HepG2 (cell line): ENCODE data around the gene SMLR1. TPM values are rescaled to one million over a fixed set of nuclear protein-coding genes. Genes with fewer than 3 reads are reported as not detected.
A peak's percentile ranks its signal among the peaks of the same experiment; 100 is the strongest.

Experiments
- DPF2 ChIP-seq: sonication (generic); formaldehyde crosslinking; IDR thresholded peaks from 2 replicates; pipeline ENCODE4 v1.4.0; 2020; ENCODE audit warnings: mild to moderate bottlenecking, low read depth, missing genetic modification reagents, borderline replicate concordance
- GFI1 ChIP-seq: sonication (generic); formaldehyde crosslinking; IDR thresholded peaks from 2 replicates; pipeline ENCODE4 v1.5.0; 2020; ENCODE audit warnings: missing genetic modification reagents, mild to moderate bottlenecking, borderline replicate concordance
- GLI4 ChIP-seq: sonication (generic); formaldehyde crosslinking; IDR thresholded peaks from 2 replicates; pipeline ENCODE4 v1.5.1; 2020; ENCODE audit warnings: missing genetic modification reagents, mild to moderate bottlenecking, moderate library complexity, borderline replicate concordance
- HNF4A ChIP-seq: sonication (generic); formaldehyde crosslinking; IDR thresholded peaks from 2 replicates; pipeline ENCODE4 v1.4.0; 2020; ENCODE audit warnings: missing genetic modification reagents
- KDM4B ChIP-seq: sonication (generic); formaldehyde crosslinking; IDR thresholded peaks from 2 replicates; pipeline ENCODE4 v1.4.0; 2020; ENCODE audit warnings: missing genetic modification reagents
- NFIB ChIP-seq: sonication (generic); formaldehyde crosslinking; IDR thresholded peaks from 2 replicates; pipeline ENCODE4 v1.9.0; 2021; ENCODE audit warnings: missing genetic modification reagents, mild to moderate bottlenecking, borderline replicate concordance
- NR2F2 ChIP-seq: IDR thresholded peaks from 2 replicates; pipeline ENCODE4 v1.6.1; 2012; ENCODE audit warnings: low read depth, inconsistent platforms, borderline replicate concordance
- SMARCE1 ChIP-seq: fragments of 450-650 bp; IDR thresholded peaks from 2 replicates; pipeline ENCODE4 v1.6.1; 2017; ENCODE audit warnings: borderline replicate concordance
- SOX5 ChIP-seq: IDR thresholded peaks from 2 replicates; pipeline ENCODE4 v1.6.1; 2016; ENCODE audit warnings: borderline replicate concordance
- STAG1 ChIP-seq: sonication (generic); formaldehyde crosslinking; IDR thresholded peaks from 2 replicates; pipeline ENCODE4 v1.4.0; 2020; ENCODE audit warnings: missing genetic modification reagents
- WIZ ChIP-seq: sonication (generic); formaldehyde crosslinking; IDR thresholded peaks from 2 replicates; pipeline ENCODE4 v1.5.1; 2020; ENCODE audit warnings: mild to moderate bottlenecking, missing genetic modification reagents
- ZFP36 ChIP-seq: fragments of 150-350 bp; IDR thresholded peaks from 2 replicates; pipeline ENCODE4 v1.6.1; 2018; ENCODE audit warnings: borderline replicate concordance, low read length, low read depth; ENCODE audit not compliant: partially characterized antibody
- ZKSCAN1 ChIP-seq: fragments of 150-350 bp; IDR thresholded peaks from 2 replicates; pipeline ENCODE4 v1.6.1; 2014; ENCODE audit warnings: low read length
- ZNF510 ChIP-seq: sonication (generic); formaldehyde crosslinking; IDR thresholded peaks from 2 replicates; pipeline ENCODE4 v1.4.0; 2020; ENCODE audit warnings: low read depth, mild to moderate bottlenecking, missing genetic modification reagents
- ZNF530 ChIP-seq: sonication (generic); formaldehyde crosslinking; IDR thresholded peaks from 2 replicates; pipeline ENCODE4 v1.5.0; 2020; ENCODE audit warnings: low read depth, mild to moderate bottlenecking, missing genetic modification reagents
- ZNF562 ChIP-seq: sonication (generic); formaldehyde crosslinking; IDR thresholded peaks from 2 replicates; pipeline ENCODE4 v1.8.0; 2022; ENCODE audit warnings: missing genetic modification reagents, borderline replicate concordance
- polyA plus RNA-seq, 8 experiments: library from polyadenylated mRNA; depleted of rRNA in 3 of 8; stranded (reverse) in 7 of 8; unstranded in 1 of 8; fragments of >200 nt; fragmentation: Illumina TruSeq in 4 of 8; extraction: Trizol in 4 of 8; gene quantifications; 2 replicates each; pipeline versions ENCODE4 v1.2.1 to v1.2.3, GENCODE V29; 2011 to 2016; ENCODE audit warnings: low read depth in 4 of 8, missing spikeins in 1 of 8, mixed read lengths in 1 of 8; ENCODE audit not compliant: insufficient read depth in 1 of 8
- total RNA-seq, 5 experiments: library from RNA; depleted of rRNA; stranded (reverse); fragments of >200 nt; fragmentation: Illumina TruSeq; extraction: Trizol; gene quantifications; 2 replicates each; pipeline ENCODE4 v1.2.3, GENCODE V29; 2016; ENCODE audit warnings: low read depth in 1 of 5
- TF ChIP-seq, protein P1 (sequence below): sonication (generic); formaldehyde crosslinking; IDR thresholded peaks from 2 replicates; pipeline ENCODE4 v1.5.0; 2020; ENCODE audit warnings: mild to moderate bottlenecking, missing genetic modification reagents
- TF ChIP-seq, protein P2 (sequence below): sonication (generic); formaldehyde crosslinking; conservative IDR thresholded peaks from 2 replicates; pipeline ENCODE4 v1.4.0; 2020; ENCODE audit warnings: missing genetic modification reagents
- TF ChIP-seq, protein P3 (sequence below): IDR thresholded peaks from 2 replicates; pipeline ENCODE4 v1.6.1; 2016; ENCODE audit warnings: low read depth
- TF ChIP-seq, protein P4 (sequence below): sonication (generic); formaldehyde crosslinking; IDR thresholded peaks from 2 replicates; pipeline ENCODE4 v1.8.0; 2022; ENCODE audit warnings: low read depth, missing genetic modification reagents
- TF ChIP-seq, protein P5 (sequence below): sonication (generic); formaldehyde crosslinking; IDR thresholded peaks from 2 replicates; pipeline ENCODE4 v1.5.1; 2020; ENCODE audit warnings: missing genetic modification reagents, mild to moderate bottlenecking, borderline replicate concordance

The SMLR1 gene
- total and polyA plus RNA-seq, 2 of the 13 experiments (the other 11 are each of a cell fraction or from before 2014, with no cell fraction given): 41.8 to 104 TPM

DNA sequence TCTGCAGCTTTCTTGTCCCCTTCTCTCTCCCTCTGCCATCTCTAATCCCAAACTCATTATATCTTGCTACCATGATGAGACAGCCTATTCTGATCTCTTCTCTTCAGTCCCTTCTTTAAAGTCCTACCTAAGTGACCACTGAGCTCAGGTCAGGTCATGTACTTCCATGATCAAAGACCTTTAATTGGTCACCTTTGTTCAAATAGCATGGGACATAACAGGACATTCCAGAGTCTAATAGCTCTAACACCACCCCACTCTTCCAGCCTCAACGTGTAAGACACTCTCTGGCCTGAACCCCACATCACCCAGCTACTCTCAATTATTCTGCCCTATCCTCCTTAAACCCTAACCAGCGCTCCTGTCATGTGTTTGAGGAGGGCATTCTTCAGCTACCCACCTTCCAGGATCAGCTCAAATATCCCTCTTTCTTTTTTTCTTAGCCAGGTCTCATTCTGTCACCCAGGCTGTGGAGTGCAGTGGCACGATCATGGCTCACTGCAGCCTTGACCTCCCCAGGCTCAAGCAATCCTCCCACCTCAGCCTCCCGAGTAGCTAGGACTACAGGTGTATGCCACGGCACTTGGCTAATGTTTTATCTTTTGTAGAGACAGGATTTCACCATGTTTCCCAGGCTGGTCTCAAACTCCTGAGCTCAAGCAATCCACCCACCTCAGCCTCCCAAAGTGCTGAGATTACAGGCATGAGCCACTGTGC, 2.1 kb upstream of the SMLR1 start (continued):
- TF ChIP-seq GLI4 (CRISPR knock-in tag) (no peak), HNF4A (CRISPR knock-in tag) (peak; percentile 70; the same call in 1 of the 2 replicates), NR2F2 (peak; percentile 55; the same call in 1 of the 2 replicates), STAG1 (CRISPR knock-in tag) (no peak), ZNF530 (no peak), ZNF562 (CRISPR knock-in tag) (no peak), KDM4B (CRISPR knock-in tag) (no peak), NFIB (0 out of 2 replicates have a peak, but pooled peaks have one; percentile 78), DPF2 (CRISPR knock-in tag) (no peak), ZKSCAN1 (no peak), SMARCE1 (no peak), WIZ (CRISPR knock-in tag) (no peak), SOX5 (CRISPR knock-in tag) (peak; percentile 31; the same call in 1 of the 2 replicates), ZNF510 (no peak), ZFP36 (no peak), GFI1 (no peak)
- TF ChIP-seq, protein P1, sequence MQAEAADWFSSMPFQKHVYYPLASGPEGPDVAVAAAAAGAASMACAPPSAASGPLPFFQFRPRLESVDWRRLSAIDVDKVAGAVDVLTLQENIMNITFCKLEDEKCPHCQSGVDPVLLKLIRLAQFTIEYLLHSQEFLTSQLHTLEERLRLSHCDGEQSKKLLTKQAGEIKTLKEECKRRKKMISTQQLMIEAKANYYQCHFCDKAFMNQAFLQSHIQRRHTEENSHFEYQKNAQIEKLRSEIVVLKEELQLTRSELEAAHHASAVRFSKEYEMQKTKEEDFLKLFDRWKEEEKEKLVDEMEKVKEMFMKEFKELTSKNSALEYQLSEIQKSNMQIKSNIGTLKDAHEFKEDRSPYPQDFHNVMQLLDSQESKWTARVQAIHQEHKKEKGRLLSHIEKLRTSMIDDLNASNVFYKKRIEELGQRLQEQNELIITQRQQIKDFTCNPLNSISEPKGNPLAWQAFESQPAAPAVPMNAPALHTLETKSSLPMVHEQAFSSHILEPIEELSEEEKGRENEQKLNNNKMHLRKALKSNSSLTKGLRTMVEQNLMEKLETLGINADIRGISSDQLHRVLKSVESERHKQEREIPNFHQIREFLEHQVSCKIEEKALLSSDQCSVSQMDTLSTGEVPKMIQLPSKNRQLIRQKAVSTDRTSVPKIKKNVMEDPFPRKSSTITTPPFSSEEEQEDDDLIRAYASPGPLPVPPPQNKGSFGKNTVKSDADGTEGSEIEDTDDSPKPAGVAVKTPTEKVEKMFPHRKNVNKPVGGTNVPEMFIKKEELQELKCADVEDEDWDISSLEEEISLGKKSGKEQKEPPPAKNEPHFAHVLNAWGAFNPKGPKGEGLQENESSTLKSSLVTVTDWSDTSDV (CRISPR knock-in tag): no peak
- TF ChIP-seq, protein P2, sequence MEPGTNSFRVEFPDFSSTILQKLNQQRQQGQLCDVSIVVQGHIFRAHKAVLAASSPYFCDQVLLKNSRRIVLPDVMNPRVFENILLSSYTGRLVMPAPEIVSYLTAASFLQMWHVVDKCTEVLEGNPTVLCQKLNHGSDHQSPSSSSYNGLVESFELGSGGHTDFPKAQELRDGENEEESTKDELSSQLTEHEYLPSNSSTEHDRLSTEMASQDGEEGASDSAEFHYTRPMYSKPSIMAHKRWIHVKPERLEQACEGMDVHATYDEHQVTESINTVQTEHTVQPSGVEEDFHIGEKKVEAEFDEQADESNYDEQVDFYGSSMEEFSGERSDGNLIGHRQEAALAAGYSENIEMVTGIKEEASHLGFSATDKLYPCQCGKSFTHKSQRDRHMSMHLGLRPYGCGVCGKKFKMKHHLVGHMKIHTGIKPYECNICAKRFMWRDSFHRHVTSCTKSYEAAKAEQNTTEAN (CRISPR knock-in tag): no peak
- TF ChIP-seq, protein P3, sequence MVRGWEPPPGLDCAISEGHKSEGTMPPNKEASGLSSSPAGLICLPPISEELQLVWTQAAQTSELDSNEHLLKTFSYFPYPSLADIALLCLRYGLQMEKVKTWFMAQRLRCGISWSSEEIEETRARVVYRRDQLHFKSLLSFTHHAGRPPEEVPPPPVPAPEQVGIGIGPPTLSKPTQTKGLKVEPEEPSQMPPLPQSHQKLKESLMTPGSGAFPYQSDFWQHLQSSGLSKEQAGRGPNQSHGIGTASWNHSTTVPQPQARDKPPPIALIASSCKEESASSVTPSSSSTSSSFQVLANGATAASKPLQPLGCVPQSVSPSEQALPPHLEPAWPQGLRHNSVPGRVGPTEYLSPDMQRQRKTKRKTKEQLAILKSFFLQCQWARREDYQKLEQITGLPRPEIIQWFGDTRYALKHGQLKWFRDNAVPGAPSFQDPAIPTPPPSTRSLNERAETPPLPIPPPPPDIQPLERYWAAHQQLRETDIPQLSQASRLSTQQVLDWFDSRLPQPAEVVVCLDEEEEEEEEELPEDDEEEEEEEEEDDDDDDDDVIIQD (CRISPR knock-in tag): no peak; the same call in 1 of the 2 replicates
- TF ChIP-seq, protein P4, sequence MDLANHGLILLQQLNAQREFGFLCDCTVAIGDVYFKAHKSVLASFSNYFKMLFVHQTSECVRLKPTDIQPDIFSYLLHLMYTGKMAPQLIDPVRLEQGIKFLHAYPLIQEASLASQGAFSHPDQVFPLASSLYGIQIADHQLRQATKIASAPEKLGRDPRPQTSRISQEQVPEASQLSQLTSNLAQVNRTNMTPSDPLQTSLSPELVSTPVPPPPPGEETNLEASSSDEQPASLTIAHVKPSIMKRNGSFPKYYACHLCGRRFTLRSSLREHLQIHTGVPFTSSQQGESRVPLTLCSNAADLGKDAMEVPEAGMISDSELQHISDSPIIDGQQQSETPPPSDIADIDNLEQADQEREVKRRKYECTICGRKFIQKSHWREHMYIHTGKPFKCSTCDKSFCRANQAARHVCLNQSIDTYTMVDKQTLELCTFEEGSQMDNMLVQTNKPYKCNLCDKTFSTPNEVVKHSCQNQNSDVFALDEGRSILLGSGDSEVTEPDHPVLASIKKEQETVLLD (CRISPR knock-in tag): no peak
- TF ChIP-seq, protein P5, sequence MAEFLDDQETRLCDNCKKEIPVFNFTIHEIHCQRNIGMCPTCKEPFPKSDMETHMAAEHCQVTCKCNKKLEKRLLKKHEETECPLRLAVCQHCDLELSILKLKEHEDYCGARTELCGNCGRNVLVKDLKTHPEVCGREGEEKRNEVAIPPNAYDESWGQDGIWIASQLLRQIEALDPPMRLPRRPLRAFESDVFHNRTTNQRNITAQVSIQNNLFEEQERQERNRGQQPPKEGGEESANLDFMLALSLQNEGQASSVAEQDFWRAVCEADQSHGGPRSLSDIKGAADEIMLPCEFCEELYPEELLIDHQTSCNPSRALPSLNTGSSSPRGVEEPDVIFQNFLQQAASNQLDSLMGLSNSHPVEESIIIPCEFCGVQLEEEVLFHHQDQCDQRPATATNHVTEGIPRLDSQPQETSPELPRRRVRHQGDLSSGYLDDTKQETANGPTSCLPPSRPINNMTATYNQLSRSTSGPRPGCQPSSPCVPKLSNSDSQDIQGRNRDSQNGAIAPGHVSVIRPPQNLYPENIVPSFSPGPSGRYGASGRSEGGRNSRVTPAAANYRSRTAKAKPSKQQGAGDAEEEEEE (CRISPR knock-in tag): no peak
